ENCODE data around the gene SOX18.

Gene SOX18

GRCh38 chr20:64038565-64039292 lies 10.7 kb downstream of the SOX18 start:
- DNase-seq (ENCODE audit: low read depth, low spot score): peak; percentile 42

- DNase-seq (ENCODE audit: low read depth, low spot score): no peak
These were observed 11.2 kb downstream of the SOX18 start for GRCh38 chr20:64038224-64038564.

GRCh38 chr20:64037498-64038213 lies 11.8 kb downstream of the SOX18 start:
- DNase-seq (ENCODE audit: low read depth, low spot score): no peak

GRCh38 chr20:64037199-64037497 lies 12.3 kb downstream of the SOX18 start:
- DNase-seq (ENCODE audit: low read depth, low spot score): no peak

GRCh38 chr20:64036346-64037198 lies 12.9 kb downstream of the SOX18 start:
- no peak for DNase-seq (ENCODE audit: low read depth, low spot score)

GRCh38 chr20:64035933-64036345 lies 13.5 kb downstream of the SOX18 start, which contains the start of gene C20orf204:
Gene C20orf204, plus strand, starts transcription at chr20:64036182. Its CDS starts 142 bp downstream, at chr20:64036324.
- no peak for DNase-seq (ENCODE audit: low read depth, low spot score)

- no peak for DNase-seq (ENCODE audit: low read depth, low spot score)
These were observed 14.1 kb downstream of the SOX18 start for GRCh38 chr20:64035066-64035932.

- DNase-seq (ENCODE audit: low read depth, low spot score): no peak
These were observed 15.4 kb downstream of the SOX18 start for GRCh38 chr20:64033981-64034493.

- no peak for DNase-seq (ENCODE audit: low read depth, low spot score)
These were observed 16.5 kb downstream of the SOX18 start for GRCh38 chr20:64032706-64033624.

- DNase-seq (ENCODE audit: low read depth, low spot score): no peak
These were observed 17.6 kb downstream of the SOX18 start for GRCh38 chr20:64031822-64032314.

GRCh38 chr20:64030371-64031134 lies 18.9 kb downstream of the SOX18 start:
- no peak for DNase-seq (ENCODE audit: low read depth, low spot score)

GRCh38 chr20:64029293-64030117 lies 19.9 kb downstream of the SOX18 start:
- no peak for DNase-seq (ENCODE audit: low read depth, low spot score)

GRCh38 chr20:64027981-64028685 lies 21.3 kb downstream of the SOX18 start:
- no peak for DNase-seq (ENCODE audit: low read depth, low spot score)

GRCh38 chr20:64025826-64026412 lies 23.5 kb downstream of the SOX18 start:
- DNase-seq (ENCODE audit: low read depth, low spot score): no peak

- no peak for DNase-seq (ENCODE audit: low read depth, low spot score)
These were observed 24.2 kb downstream of the SOX18 start for GRCh38 chr20:64025101-64025825.

GRCh38 chr20:64024141-64024990 lies 25.1 kb downstream of the SOX18 start:
- DNase-seq (ENCODE audit: low read depth, low spot score): no peak

Measured in activated CD4-positive, CD25-positive, alpha-beta regulatory T cell treated with anti-CD3 and anti-CD28 coated beads, Interleukin-2, amount 50 U/mL, for 16 hours (primary cell).